Loucy (cell line): ENCODE data around the gene BBOF1.

Experiments used
- EZH2phosphoT487 ChIP-seq: fragments of 200-600 bp; IDR thresholded peaks from 2 replicates; pipeline ENCODE4 v1.6.1; 2018; ENCODE audit warnings: antibody characterized with exemption, mild to moderate bottlenecking, moderate library complexity, borderline replicate concordance
- TF ChIP-seq, protein P1 (sequence below): fragments of 200-600 bp; sonication (generic); conservative IDR thresholded peaks from 2 replicates; pipeline ENCODE4 v1.5.1; 2014; ENCODE audit warnings: mild to moderate bottlenecking, antibody characterized with exemption, low read length

DNA sequence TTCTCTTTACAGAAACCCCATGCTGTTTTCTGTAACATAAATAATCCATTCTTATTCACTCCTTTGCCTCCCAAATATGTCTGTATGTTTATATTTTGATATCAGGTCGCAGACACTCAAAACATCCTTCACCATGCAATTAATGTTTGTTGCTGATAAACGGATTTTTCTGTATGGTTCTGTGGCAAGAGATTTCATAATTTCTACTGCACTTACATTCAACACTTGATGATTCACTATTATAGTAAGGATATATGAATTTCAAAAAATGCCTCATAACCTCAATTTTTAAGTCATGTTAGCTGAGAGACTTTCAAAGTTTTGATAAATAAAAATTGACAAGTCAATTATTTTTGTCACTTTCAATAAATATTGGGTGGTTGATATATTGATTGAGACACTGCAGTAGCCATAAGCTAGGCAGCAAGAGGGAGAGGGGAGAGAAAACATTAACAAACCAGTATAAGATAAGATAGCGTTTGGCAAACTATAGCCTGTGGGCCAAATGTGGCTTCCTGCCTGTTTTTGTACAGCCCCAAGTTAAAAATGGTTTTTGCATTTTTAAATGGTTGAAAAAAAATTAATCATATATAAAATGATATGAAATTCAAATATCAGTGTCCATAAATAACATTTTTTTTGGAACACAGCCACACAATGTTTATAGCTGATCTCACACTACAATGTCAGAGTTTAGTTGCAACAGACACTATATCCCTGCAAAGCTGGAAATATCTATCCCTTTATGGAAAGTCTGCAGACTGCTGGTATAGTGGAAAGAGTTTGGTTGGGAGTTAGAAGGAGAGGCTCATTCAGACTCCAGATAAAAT, 46.8 kb downstream of the BBOF1 start:
- TF ChIP-seq, protein P1, sequence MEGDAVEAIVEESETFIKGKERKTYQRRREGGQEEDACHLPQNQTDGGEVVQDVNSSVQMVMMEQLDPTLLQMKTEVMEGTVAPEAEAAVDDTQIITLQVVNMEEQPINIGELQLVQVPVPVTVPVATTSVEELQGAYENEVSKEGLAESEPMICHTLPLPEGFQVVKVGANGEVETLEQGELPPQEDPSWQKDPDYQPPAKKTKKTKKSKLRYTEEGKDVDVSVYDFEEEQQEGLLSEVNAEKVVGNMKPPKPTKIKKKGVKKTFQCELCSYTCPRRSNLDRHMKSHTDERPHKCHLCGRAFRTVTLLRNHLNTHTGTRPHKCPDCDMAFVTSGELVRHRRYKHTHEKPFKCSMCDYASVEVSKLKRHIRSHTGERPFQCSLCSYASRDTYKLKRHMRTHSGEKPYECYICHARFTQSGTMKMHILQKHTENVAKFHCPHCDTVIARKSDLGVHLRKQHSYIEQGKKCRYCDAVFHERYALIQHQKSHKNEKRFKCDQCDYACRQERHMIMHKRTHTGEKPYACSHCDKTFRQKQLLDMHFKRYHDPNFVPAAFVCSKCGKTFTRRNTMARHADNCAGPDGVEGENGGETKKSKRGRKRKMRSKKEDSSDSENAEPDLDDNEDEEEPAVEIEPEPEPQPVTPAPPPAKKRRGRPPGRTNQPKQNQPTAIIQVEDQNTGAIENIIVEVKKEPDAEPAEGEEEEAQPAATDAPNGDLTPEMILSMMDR: no peak
- TF ChIP-seq EZH2phosphoT487: no peak
